NCI-H146 (cell line): ENCODE results near the gene TTC3.
"Not testable (repeated sequence)": the region's sequence is repeated elsewhere in the genome, so short reads cannot be mapped to it uniquely, and the experiment has no call there.

ENCODE experiments used
- DNase-seq: peaks from one replicate; lab custom pipeline; 2025; lab: John Stamatoyannopoulos, UW

The TTC3 gene

GRCh38 chr21:37072988-37073416 is at the start of gene TTC3, which contains the start of gene PIGP:
Gene TTC3, plus strand, starts transcription at chr21:37073254. Its CDS starts 14,004 bp downstream, at chr21:37087258.
Gene PIGP, minus strand, starts transcription at chr21:37073071. Its CDS starts 556 bp downstream, at chr21:37072515.
- peak; percentile 92 for DNase-seq

- DNase-seq, result no peak
Observed at GRCh38 chr21:37026499-37026898, 46.6 kb upstream of the TTC3 start.

- DNase-seq, result no peak
Observed at GRCh38 chr21:37028570-37028969, 44.5 kb upstream of the TTC3 start.

GRCh38 chr21:37030864-37031263 is 42.2 kb upstream of the TTC3 start:
- no peak for DNase-seq

- DNase-seq, result no peak
Observed at GRCh38 chr21:37032293-37032692, 40.8 kb upstream of the TTC3 start.

- no peak for DNase-seq
Observed at GRCh38 chr21:37032877-37033471, 40.1 kb upstream of the TTC3 start.

GRCh38 chr21:37034394-37034793 is 38.7 kb upstream of the TTC3 start:
- DNase-seq, result not testable (repeated sequence)

- no peak for DNase-seq
Observed at GRCh38 chr21:37036177-37036576, 36.9 kb upstream of the TTC3 start.

GRCh38 chr21:37039411-37040075 is 33.5 kb upstream of the TTC3 start:
- DNase-seq, result no peak

- no peak for DNase-seq
Observed at GRCh38 chr21:37040212-37040611, 32.8 kb upstream of the TTC3 start.

GRCh38 chr21:37041706-37042271 is 31.3 kb upstream of the TTC3 start:
- peak; percentile 62 for DNase-seq

GRCh38 chr21:37043818-37044217 is 29.2 kb upstream of the TTC3 start:
- DNase-seq, result no peak

GRCh38 chr21:37044643-37045042 is 28.4 kb upstream of the TTC3 start:
- DNase-seq, result no peak

- DNase-seq, result no peak
Observed at GRCh38 chr21:37045149-37045548, 27.9 kb upstream of the TTC3 start.

- DNase-seq, result no peak
Observed at GRCh38 chr21:37045556-37045955, 27.5 kb upstream of the TTC3 start.

GRCh38 chr21:37047079-37047478 is 26.0 kb upstream of the TTC3 start:
- peak; percentile 18 for DNase-seq

GRCh38 chr21:37049741-37050140 is 23.3 kb upstream of the TTC3 start:
- not testable (repeated sequence) for DNase-seq

GRCh38 chr21:37055271-37055855 is 17.7 kb upstream of the TTC3 start:
- no peak for DNase-seq

GRCh38 chr21:37057614-37058013 is 15.4 kb upstream of the TTC3 start:
- DNase-seq, result no peak

GRCh38 chr21:37058261-37058660 is 14.8 kb upstream of the TTC3 start:
- peak; percentile 4 for DNase-seq

- DNase-seq, result no peak
Observed at GRCh38 chr21:37059181-37059580, 13.9 kb upstream of the TTC3 start.

GRCh38 chr21:37060296-37060695 is 12.8 kb upstream of the TTC3 start:
- peak; percentile 97 for DNase-seq
